Neuronal stem cell (in vitro differentiated cells): ENCODE data around the gene ARHGAP12.

Experiments
- DNase-seq: peaks from one replicate; pipeline ENCODE4 v3.0.0-alpha.2; 2013; ENCODE audit warnings: low spot score
- H2AFZ ChIP-seq: one replicate; pipeline ENCODE4 v1.6.1; 2013; ENCODE audit warnings: mild to moderate bottlenecking, low read length, inconsistent platforms
- H2AK5ac ChIP-seq: 2 replicates; pipeline ENCODE4 v1.6.1; 2013; ENCODE audit warnings: low read depth, mild to moderate bottlenecking, inconsistent platforms, low read length, moderate library complexity, mixed read lengths
- H2BK120ac ChIP-seq: 2 replicates; pipeline ENCODE4 v1.6.1; 2013; ENCODE audit warnings: low read depth, mild to moderate bottlenecking, inconsistent platforms, low read length, moderate library complexity, mixed read lengths
- H2BK12ac ChIP-seq: one replicate; pipeline ENCODE4 v1.6.1; 2013; ENCODE audit warnings: low read length, inconsistent platforms
- H2BK15ac ChIP-seq: 2 replicates; pipeline ENCODE4 v1.6.1; 2013; ENCODE audit warnings: mild to moderate bottlenecking, low read length, inconsistent platforms, mixed read lengths
- H2BK5ac ChIP-seq: one replicate; pipeline ENCODE4 v1.6.1; 2013; ENCODE audit warnings: inconsistent platforms, mild to moderate bottlenecking, low read length, moderate library complexity
- H3K14ac ChIP-seq: one replicate; pipeline ENCODE4 v1.6.1; 2013; ENCODE audit warnings: low read length, inconsistent platforms
- H3K18ac ChIP-seq: 2 replicates; pipeline ENCODE4 v1.6.1; 2013; ENCODE audit warnings: low read length, inconsistent platforms
- H3K23ac ChIP-seq: 2 replicates; pipeline ENCODE4 v1.6.1; 2013; ENCODE audit warnings: low read depth, mild to moderate bottlenecking, mixed read lengths, low read length, inconsistent platforms; ENCODE audit not compliant: poor library complexity
- H3K27ac ChIP-seq: replicated peaks from 3 replicates; pipeline ENCODE4 v1.5.1; 2013; ENCODE audit warnings: low read length, inconsistent platforms
- H3K27me3 ChIP-seq, 3 experiments: 2 replicates each; pipeline ENCODE4 v1.6.1; 2013; ENCODE audit warnings: low read length in 3 of 3, mild to moderate bottlenecking in 2 of 3, inconsistent platforms in 1 of 3, low read depth in 1 of 3, mixed read lengths in 1 of 3, moderate library complexity in 1 of 3; ENCODE audit not compliant: control insufficient read depth in 3 of 3, insufficient read depth in 3 of 3
- H3K36me3 ChIP-seq, 2 donors: replicated peaks in 1 of 2; 2 replicates each; pipeline ENCODE4 v1.6.1; 2013; ENCODE audit warnings: low read length in 2 of 2; ENCODE audit not compliant: control insufficient read depth in 2 of 2, insufficient read depth in 2 of 2
- H3K4ac ChIP-seq: 2 replicates; pipeline ENCODE4 v1.6.1; 2013; ENCODE audit warnings: inconsistent platforms, mild to moderate bottlenecking, low read length, moderate library complexity
- H3K4me1 ChIP-seq, 2 donors: 1 replicate in 1 of 2; 2 replicates in 1 of 2; pipeline ENCODE4 v1.6.1; 2013; ENCODE audit warnings: low read length in 2 of 2, low read depth in 1 of 2; ENCODE audit not compliant: control insufficient read depth in 2 of 2, insufficient read depth in 1 of 2
- H3K4me2 ChIP-seq: one replicate; pipeline ENCODE4 v1.6.1; 2013; ENCODE audit warnings: mild to moderate bottlenecking, low read length, inconsistent platforms; ENCODE audit not compliant: insufficient read depth, poor library complexity, severe bottlenecking
- H3K4me3 ChIP-seq, 2 donors: 2 replicates each; pipeline ENCODE4 v1.5.1; 2013; ENCODE audit warnings: low read length in 2 of 2, mild to moderate bottlenecking in 2 of 2, inconsistent platforms in 1 of 2, moderate library complexity in 1 of 2
- H3K79me1 ChIP-seq: one replicate; pipeline ENCODE4 v1.6.1; 2013; ENCODE audit warnings: low read depth, mild to moderate bottlenecking, inconsistent platforms, low read length, moderate library complexity
- H3K9ac ChIP-seq: one replicate; pipeline ENCODE4 v1.6.1; 2013; ENCODE audit warnings: mild to moderate bottlenecking, low read depth, low read length, inconsistent platforms; ENCODE audit not compliant: poor library complexity
- H3K9me3 ChIP-seq, 2 donors: replicated peaks in 1 of 2; 2 replicates each; pipeline versions ENCODE3 to v1.6.1; 2013; ENCODE audit warnings: low read length in 2 of 2, mild to moderate bottlenecking in 2 of 2, inconsistent platforms in 1 of 2, low read depth in 1 of 2, mixed read lengths in 1 of 2, moderate library complexity in 1 of 2; ENCODE audit not compliant: control insufficient read depth in 2 of 2, insufficient read depth in 1 of 2
- H4K8ac ChIP-seq: one replicate; pipeline ENCODE4 v1.6.1; 2013; ENCODE audit warnings: low read depth, mild to moderate bottlenecking, inconsistent platforms, low read length, moderate library complexity
- H4K91ac ChIP-seq: one replicate; pipeline ENCODE4 v1.6.1; 2013; ENCODE audit warnings: low read length, low read depth, mild to moderate bottlenecking, inconsistent platforms; ENCODE audit not compliant: poor library complexity
- WGBS, 2 donors: extraction: QIAGEN DNeasy Blood & Tissue Kit; methylation state at CpG; one replicate each; pipeline ENCODE4 v1.1.7; 2013; ENCODE audit warnings: missing lambda C conversion rate in 2 of 2, mixed read lengths in 1 of 2; ENCODE audit not compliant: insufficient read length in 2 of 2, insufficient replicate concordance in 1 of 2; ENCODE audit errors: extremely low coverage in 2 of 2; 5-methylcytosine and 5-hydroxymethylcytosine counted together

The ARHGAP12 gene

DNA sequence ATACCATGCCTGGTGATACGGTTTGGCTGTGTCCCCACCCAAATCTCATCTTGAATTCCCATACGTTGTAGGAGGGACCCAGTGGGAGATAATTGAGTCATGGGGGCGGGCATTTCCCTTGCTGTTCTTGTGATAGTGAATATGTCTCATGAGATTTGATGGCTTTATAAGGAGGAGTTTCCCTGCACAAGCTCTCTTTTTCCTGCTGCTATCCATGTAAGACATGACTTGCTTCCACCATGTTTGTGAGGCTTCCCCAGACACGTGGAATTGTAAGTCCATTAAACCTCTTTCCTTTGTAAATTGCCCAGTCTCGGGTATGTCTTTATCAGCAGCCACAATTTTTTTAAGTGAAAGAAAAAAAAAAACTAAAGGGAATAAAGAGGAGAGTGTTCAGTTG is 152.5 kb downstream of the ARHGAP12 start:
- Histone ChIP-seq H3K9ac (no peak overlapping the region), H3K4me3 (no peak overlapping the region), H3K4me1 (peaks cover 16 to 19% of the 10 kb centered on the region in 2 donors), H3K36me3 (peaks cover 0 to 1% of the 10 kb centered on the region in 2 donors), H3K79me1 (no peaks in the 10 kb centered on the region), H3K9me3 (peaks cover 3 to 9% of the 10 kb centered on the region in 2 donors), H4K8ac (no peak overlapping the region), H2BK15ac (no peak overlapping the region), H2AK5ac (peak overlapping the region; percentile 13), H2BK12ac (no peak overlapping the region), H3K4ac (no peak overlapping the region), H3K23ac (no peak overlapping the region), H3K14ac (no peak overlapping the region), H3K4me2 (no peak overlapping the region), H2BK5ac (no peak overlapping the region), H4K91ac (no peak overlapping the region), H2BK120ac (no peak overlapping the region), H3K27ac (no peak overlapping the region), H2AFZ (no peak overlapping the region), H3K27me3 (no peaks in the 10 kb centered on the region), H3K18ac (no peak overlapping the region)
- DNase-seq, result no peak
- WGBS, 2 donors, result no CpG with 5 or more reads among the region's 5 CpGs

DNA sequence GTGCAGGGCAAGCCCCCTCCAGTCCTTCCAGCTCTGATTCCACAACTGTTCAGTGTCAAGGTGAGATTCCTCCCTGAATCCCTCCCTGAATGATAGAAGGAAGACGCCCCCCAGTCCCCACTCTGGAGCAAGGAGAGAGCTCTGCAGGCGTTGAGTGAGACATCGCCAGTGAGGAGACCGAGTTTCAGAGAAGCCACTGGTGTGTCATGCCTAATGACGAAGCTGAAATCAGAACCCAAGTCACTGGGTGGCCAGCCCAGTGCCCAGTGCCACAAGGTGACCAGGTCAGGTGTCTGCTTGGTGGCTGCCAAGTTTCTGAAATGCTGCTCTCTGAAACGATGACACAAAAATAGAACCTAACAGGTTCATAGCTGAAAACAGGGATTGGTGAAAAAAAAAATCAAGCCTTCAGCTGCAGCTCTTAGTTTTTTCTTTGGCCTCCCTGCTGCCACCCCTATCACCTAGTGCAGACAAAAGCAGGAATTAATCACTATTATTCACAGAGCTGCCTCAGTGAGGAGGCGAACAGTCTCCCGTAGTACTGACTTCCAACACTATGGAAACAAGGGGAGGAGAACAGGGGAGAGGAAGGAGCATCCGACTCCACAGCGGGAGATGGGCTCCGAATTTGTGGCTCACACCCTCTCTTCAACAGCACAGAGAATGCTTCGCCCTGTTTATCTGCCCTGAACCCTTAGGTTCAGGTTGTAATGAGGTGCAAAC is 153.5 kb downstream of the ARHGAP12 start:
- peak overlapping the region; percentile 98 for H3K18ac ChIP-seq
- peaks cover 16 to 19% of the 10 kb centered on the region in 2 donors for H3K4me1 ChIP-seq
- H3K27me3 ChIP-seq, result no peaks in the 10 kb centered on the region
- no CpG with 5 or more reads among the region's 12 CpGs for WGBS, 2 donors
- H4K91ac ChIP-seq, result no peak overlapping the region
- H2BK5ac ChIP-seq, result peak overlapping the region; percentile 91
- H4K8ac ChIP-seq, result no peak overlapping the region
- peak overlapping the region; percentile 98 for H3K27ac ChIP-seq
- H3K4me3 ChIP-seq, result no peak overlapping the region
- H3K79me1 ChIP-seq, result no peaks in the 10 kb centered on the region
- peak overlapping the region; percentile 83 for H2BK120ac ChIP-seq
- peak overlapping the region; percentile 80 for H3K9ac ChIP-seq
- peaks cover 3 to 9% of the 10 kb centered on the region in 2 donors for H3K9me3 ChIP-seq
- no peak overlapping the region for H3K4me2 ChIP-seq
- no peak overlapping the region for H3K23ac ChIP-seq
- H2BK12ac ChIP-seq, result no peak overlapping the region
- H3K36me3 ChIP-seq, result peaks cover 0 to 1% of the 10 kb centered on the region in 2 donors
- H2AFZ ChIP-seq, result peak overlapping the region; percentile 97
- peak overlapping the region; percentile 97 for H2AK5ac ChIP-seq
- H3K14ac ChIP-seq, result no peak overlapping the region
- peak; percentile 8 for DNase-seq
- H2BK15ac ChIP-seq, result peak overlapping the region; percentile 61
- H3K4ac ChIP-seq, result peak overlapping the region; percentile 47

DNA sequence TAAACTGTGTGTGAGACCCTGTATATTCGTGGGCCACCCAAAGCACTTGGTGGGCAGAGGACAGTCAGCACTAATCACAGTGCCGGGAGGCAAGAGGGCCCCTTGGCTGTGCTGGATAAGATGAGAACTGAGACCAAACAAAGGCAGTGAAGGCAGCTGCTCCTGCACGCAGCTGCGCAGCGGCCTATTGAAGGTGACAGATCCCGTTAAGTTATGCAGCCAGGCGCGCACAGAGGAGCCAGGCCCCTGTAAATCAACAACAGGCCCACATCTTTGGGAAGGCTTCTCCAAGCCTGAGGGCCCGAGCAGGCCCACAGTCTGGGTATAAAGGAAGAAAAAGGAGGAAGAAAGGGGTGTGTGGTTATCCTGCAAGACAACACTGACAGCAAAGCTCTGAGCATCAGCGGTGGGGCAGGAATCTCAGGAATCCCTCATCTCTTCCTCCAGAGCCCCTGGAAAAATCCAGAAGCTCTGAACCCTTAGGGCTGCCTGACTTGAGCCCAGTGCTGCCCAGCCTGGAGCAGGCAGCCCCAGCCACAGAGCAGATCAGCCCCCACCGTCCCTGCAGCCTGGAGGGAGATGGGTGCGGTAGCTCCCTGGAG is 154.2 kb downstream of the ARHGAP12 start:
- no CpG with 5 or more reads among the region's 12 CpGs for WGBS, 2 donors
- H2BK12ac ChIP-seq, result no peak overlapping the region
- peaks cover 16 to 19% of the 10 kb centered on the region in 2 donors for H3K4me1 ChIP-seq
- H3K4me3 ChIP-seq, result no peak overlapping the region
- H2AK5ac ChIP-seq, result peak overlapping the region; percentile 97
- no peak overlapping the region for H3K14ac ChIP-seq
- peak; percentile 56 for DNase-seq
- H2BK5ac ChIP-seq, result peak overlapping the region; percentile 91
- peak overlapping the region; percentile 61 for H2BK15ac ChIP-seq
- H3K36me3 ChIP-seq, result peaks cover 0 to 1% of the 10 kb centered on the region in 2 donors
- no peak overlapping the region for H4K91ac ChIP-seq
- no peak overlapping the region for H3K4me2 ChIP-seq
- peak overlapping the region; percentile 98 for H3K27ac ChIP-seq
- H3K23ac ChIP-seq, result no peak overlapping the region
- peak overlapping the region; percentile 47 for H3K4ac ChIP-seq
- H2BK120ac ChIP-seq, result peak overlapping the region; percentile 83
- peak overlapping the region; percentile 80 for H3K9ac ChIP-seq
- H2AFZ ChIP-seq, result peak overlapping the region; percentile 97
- no peak overlapping the region for H4K8ac ChIP-seq
- H3K79me1 ChIP-seq, result no peaks in the 10 kb centered on the region
- peaks cover 3 to 9% of the 10 kb centered on the region in 2 donors for H3K9me3 ChIP-seq
- peak overlapping the region; percentile 98 for H3K18ac ChIP-seq
- no peaks in the 10 kb centered on the region for H3K27me3 ChIP-seq

DNA sequence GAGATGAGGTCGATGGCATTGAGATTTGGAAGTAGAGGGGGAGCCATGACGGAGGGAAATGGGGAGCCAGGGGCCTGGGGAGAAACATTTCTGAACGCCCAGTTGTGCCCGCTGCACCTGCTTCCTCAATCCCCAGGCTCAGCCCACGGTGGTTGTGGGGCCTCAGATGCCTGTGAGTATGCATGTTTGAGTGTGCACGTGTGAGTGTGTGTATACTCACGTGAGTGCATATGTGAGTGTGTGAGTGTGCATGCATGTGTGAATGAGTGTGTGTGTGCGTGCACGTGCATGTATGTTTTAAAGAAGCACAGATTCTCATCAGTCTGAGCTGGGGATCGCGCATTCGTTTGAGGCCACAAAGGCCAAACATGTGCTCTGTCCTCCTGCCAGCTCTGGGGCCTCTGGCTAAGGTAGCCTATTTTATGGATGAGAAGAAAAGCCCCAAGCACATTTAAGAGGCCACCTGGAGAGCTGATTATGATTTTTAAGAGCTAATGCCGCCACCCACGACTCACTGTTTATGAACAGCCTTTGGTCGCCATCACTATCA is 154.8 kb downstream of the ARHGAP12 start:
- H3K9me3 ChIP-seq, result peaks cover 3 to 9% of the 10 kb centered on the region in 2 donors
- H3K23ac ChIP-seq, result no peak overlapping the region
- no peaks in the 10 kb centered on the region for H3K79me1 ChIP-seq
- no CpG with 5 or more reads among the region's 15 CpGs for WGBS, 2 donors
- H3K18ac ChIP-seq, result peak overlapping the region; percentile 69
- H3K4me1 ChIP-seq, result peaks cover 16 to 19% of the 10 kb centered on the region in 2 donors
- H3K4ac ChIP-seq, result no peak overlapping the region
- H3K36me3 ChIP-seq, result peaks cover 0 to 1% of the 10 kb centered on the region in 2 donors
- H2BK5ac ChIP-seq, result peak overlapping the region; percentile 91
- peak overlapping the region; percentile 98 for H3K27ac ChIP-seq
- H3K9ac ChIP-seq, result no peak overlapping the region
- H2BK12ac ChIP-seq, result peak overlapping the region; percentile 3
- H3K4me2 ChIP-seq, result no peak overlapping the region
- DNase-seq, result no peak
- H2AFZ ChIP-seq, result peak overlapping the region; percentile 97
- H3K14ac ChIP-seq, result no peak overlapping the region
- H3K4me3 ChIP-seq, result no peak overlapping the region
- H2BK120ac ChIP-seq, result peak overlapping the region; percentile 25
- H3K27me3 ChIP-seq, result no peaks in the 10 kb centered on the region
- H4K91ac ChIP-seq, result peak overlapping the region; percentile 48
- H2AK5ac ChIP-seq, result peak overlapping the region; percentile 57
- H4K8ac ChIP-seq, result peak overlapping the region; percentile 26
- no peak overlapping the region for H2BK15ac ChIP-seq
